ENCODE measurements around the gene LRGUK.
"Not testable (repeated sequence)": the region's sequence is repeated elsewhere in the genome, so short reads cannot be mapped to it uniquely, and the experiment has no call there.

Gene LRGUK

GRCh38 chr7:134186027-134186426, 58.9 kb downstream of the LRGUK start:
- DNase-seq (ENCODE audit: low read depth in 2 of 2): no peak

- DNase-seq (ENCODE audit: low read depth in 2 of 2): no peak
Measured at GRCh38 chr7:134186801-134187200, 59.7 kb downstream of the LRGUK start.

- DNase-seq (ENCODE audit: low read depth in 2 of 2): no peak
Measured at GRCh38 chr7:134187893-134188292, 60.8 kb downstream of the LRGUK start.

- DNase-seq (ENCODE audit: low read depth in 2 of 2): no peak
Measured at GRCh38 chr7:134188311-134188710, 61.2 kb downstream of the LRGUK start.

DNA sequence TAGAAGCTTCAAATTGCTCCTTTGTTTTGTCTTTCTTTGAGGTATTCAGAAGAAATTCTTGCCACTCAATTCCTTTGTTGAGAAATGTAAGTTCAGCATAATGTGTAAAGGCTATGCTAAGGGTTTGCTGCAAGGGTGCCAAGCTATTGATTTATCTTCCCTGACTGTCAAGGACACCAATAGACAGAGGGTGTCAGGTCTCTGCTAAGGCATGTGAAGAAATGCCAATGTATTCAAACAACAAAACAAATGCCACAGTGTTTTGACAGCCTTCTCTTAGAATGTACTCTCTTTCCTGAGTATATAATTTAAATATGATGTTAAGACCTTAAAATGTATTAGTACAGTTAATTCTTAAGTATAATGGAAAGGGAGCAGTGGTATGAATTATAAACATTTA, 62.4 kb downstream of the LRGUK start:
- DNase-seq (ENCODE audit: low read depth in 2 of 2): no peak

DNA sequence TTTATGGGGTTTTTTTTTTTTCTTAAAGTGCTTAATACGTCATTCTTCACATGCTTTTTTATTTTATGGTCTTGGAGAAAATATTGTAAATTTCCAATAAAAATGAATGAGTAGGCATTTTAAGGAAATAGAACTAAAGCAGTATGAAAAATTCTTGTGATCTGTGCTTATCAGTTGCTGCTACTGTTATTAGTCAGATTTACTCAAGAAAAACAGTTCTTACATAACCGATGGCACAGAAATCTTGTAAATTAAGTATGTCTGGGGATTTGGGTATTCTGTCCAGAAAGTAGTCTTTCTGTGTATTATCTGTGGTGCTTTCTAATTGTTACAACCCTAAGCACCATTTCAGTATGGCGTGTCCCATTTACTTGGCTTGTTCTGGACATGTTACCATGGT, 64.7 kb downstream of the LRGUK start:
- no peak for DNase-seq (ENCODE audit: low read depth in 2 of 2)

GRCh38 chr7:134193240-134193639, 66.1 kb downstream of the LRGUK start:
- no peak for DNase-seq (ENCODE audit: low read depth in 2 of 2)

GRCh38 chr7:134195252-134195651, 68.1 kb downstream of the LRGUK start:
- DNase-seq (ENCODE audit: low read depth in 2 of 2): no peak

GRCh38 chr7:134196439-134196838, 69.3 kb downstream of the LRGUK start:
- no peak for DNase-seq (ENCODE audit: low read depth in 2 of 2)

DNA sequence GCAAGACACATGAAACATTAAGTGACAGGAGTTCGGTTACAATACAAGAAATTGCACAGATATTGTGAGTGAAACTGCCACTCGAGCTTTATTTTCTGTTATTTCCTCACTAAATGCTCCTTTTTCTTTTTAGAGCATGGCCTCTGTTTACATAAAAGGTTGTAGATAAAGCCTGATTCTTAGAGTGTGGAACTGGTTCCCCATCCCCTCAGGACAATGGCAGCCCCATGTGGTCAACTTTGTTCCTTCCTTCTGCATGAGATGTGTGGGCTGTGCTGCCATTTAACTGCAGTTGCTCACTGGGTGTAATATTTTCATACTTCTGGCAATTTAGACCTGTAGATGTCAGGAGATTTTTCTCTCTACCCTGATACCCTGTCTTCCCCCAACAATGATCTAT, 70.2 kb downstream of the LRGUK start:
- no peak for DNase-seq (ENCODE audit: low read depth in 2 of 2)

DNA sequence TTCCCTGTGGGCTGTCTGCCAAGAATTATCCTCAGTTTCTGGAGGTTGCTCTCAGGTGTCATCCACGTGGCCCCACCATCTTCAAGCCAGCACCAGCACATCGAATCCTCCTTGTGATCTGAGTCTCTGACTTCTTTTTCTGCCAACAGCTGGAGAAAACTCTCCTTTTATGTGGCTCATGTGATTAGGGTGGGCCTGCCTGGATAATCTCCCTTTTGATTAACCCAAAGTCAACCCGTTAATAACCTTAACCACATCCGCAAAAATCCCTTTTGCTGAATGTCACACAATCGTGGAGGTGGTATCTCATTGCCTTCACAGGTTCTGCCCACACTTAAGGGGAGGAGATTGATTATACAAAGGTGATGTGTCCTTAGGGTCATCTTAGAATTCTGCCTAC, 73.8 kb downstream of the LRGUK start:
- DNase-seq (ENCODE audit: low read depth in 2 of 2): no peak

DNA sequence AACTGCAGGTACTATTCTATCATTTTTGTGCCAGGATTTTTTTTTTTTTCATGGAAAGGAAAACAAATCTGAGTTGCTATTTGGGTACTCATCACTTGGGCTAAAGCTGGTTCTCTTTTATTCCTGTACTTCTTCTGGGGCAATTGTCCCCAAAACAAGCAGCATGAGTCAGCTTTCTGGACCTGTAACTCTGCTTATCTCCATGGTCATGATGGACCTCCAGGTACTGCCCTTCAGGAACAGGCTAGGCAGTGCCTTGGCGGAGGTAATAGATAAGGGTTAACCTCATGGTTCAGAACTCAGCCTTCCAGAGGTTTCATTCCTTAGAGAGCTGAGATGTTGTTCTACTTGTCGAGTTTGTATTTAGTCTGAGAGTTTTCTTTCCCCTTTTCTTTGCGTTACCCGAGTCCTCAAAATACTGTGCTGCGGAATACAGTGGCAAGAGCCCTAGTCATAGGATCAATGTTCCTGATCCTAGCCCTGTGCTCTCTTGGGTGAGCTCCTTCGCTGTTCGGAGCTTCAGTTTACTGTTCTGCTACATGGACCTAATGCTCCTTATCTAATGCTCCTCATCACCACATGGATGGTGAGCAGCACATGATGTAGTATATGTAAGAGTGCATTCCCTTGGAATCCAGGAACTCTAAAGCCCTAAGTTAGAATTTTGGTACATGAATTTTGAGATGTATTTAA, 74.6 kb downstream of the LRGUK start:
- DNase-seq (ENCODE audit: low read depth in 2 of 2): no peak

DNA sequence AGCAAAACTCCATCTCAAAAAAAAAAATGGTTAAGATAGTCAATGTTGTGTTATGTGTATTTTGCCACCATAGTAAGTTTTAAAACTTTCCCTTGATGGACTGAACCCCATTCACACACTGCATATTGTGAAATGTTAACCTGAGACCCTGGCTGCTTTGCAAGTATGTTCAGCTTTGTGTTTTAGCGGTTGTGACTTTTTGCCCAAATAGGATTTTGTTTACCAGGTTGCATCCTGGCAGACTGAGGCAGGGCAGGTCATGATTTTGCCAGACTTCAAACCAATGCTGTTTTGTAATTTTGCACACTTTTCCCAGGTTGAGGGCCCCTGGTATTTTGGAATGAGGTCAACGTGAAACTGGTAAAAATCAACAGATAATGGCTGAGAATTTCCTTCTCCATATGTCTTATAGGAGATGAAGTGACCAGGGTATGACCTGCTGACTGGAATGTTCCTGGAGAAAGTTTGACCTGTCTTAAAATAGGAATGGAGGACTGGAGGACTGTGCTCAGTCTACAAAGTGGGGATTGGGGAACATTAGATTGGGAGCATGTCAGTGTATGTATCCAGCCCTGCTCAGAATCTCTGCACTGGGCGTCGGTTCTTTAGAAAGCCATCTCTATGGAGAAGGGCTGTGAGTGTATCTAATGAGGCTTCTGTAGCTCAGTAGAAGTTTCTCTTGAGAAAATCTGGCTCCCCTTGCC, 76.2 kb downstream of the LRGUK start:
- DNase-seq (ENCODE audit: low read depth in 2 of 2): no peak

DNA sequence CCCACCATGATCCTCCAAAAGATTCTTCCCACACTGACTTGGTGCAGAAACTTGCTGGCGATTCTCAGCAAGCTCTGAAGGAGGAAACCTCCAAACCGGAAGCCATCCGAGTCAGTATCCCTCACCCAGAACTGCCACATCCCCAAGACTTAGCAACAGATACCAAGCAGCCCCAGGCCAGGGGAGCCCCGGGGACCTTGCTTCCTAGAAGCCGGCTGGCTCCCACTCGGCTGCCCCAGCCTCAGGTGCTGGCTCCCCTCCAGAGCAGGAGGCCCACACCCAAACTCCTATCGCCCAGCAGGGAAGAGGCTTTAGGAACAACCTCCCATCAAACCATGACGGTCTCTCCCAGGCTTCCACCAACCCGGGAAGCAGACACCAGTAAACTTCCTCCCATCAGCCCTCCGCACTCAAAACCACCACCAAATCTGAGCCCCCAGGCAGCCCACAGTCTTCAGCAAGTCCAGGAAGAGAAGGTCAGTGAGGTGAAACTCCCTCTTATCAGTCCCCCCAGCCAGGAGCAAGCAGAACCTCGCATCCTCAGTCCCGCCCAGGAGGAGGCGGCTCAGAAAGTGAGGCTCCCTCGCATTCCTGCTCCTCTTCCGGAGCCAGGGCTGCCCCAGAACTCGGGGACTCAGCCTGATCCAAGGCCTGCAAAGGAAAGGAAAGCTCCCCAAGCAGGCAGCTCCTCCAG, 82.3 kb downstream of the LRGUK start:
- no peak for DNase-seq (ENCODE audit: low read depth in 2 of 2)

- no peak for DNase-seq (ENCODE audit: low read depth in 2 of 2)
Measured at GRCh38 chr7:134210227-134210626, 83.1 kb downstream of the LRGUK start.

GRCh38 chr7:134210976-134211663, 84.0 kb downstream of the LRGUK start:
- DNase-seq (ENCODE audit: low read depth in 2 of 2): no peak

GRCh38 chr7:134211817-134212216, 84.7 kb downstream of the LRGUK start:
- DNase-seq (ENCODE audit: low read depth in 2 of 2): no peak

DNA sequence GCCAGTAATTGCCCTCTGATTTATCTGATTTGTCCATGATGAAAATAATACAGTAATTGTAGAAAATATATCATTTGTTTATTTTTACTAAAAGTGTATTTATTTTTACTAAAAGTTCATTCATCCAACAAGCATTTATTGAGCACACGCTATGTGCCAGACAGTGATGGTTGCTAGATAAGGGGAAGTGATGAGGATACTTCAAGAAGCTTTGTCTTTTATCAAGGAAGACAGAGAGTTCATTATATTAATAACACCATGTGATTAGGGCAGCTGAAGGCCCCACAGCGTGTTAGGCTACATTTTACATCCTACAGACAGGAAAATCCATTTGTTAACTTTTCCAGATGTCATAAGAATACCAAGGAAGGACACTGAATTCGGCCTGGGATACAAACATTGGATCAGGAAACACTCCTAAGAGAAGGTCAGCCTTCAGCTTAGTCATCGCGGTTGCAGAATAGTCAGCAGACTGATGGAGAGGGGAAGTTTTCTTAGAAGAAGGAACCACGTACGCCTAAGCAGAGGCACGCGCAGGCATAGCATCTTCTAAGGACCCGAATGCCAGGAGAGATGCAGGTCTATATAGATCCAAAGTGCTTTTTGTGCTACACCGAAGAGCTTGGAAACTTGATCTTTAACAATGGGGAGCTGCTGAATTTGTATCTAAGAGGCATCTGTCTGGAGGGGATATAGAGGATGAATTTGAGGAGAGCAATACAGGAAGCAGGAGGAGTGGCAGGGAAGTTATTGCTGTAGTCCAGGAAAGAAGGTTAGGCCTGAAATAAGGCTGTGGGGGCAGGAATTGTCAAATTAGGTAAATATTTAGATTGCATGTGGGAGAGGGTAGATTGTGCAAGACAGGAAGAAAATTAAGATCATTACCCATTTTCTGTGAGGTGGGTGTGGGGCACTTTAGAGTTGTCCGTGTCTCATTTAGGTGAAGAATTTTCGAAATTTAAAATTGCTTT, 85.7 kb downstream of the LRGUK start:
- no peak for DNase-seq (ENCODE audit: low read depth in 2 of 2)

DNA sequence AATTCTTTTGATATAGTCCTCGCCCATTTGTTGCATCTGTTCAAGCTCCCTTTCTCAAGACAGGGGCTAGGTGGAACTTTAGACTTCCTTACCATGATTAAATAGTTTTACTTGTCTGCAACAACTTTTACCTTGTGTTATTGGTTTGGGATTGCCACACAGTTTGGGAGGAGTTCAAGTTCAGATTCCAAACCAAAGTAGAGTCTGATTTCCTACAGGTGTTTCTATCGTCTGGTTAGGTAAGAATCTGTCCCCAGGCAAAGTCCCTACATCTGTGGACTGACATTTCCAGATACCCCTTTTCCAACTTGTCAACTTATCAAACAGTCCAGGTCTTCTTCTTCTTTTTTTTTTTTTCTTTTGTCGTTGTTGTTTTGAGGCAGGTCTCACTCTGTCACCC, 93.1 kb downstream of the LRGUK start:
- no peak for DNase-seq (ENCODE audit: low read depth in 2 of 2)

DNA sequence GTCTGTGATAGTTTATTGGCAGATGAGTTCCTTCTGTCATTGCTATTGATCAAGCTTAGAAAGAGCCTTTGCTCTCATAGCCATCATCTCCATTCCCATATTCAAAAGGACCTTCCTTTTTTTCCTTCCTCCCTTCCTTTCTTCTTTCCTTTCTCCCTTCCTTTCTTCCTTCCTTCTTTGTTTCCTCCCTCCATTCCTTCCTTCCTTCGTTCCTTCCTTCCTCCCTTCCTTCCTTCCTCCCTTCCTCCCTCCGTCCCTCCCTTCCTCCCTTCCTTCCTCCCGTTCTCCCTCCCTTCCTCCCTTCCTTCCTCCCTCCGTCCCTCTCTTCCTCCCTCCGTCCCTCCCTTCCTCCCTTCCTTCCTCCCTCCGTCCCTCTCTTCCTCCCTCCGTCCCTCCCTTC, 104.2 kb downstream of the LRGUK start:
- not testable (repeated sequence) for DNase-seq (ENCODE audit: low read depth in 2 of 2)

DNA sequence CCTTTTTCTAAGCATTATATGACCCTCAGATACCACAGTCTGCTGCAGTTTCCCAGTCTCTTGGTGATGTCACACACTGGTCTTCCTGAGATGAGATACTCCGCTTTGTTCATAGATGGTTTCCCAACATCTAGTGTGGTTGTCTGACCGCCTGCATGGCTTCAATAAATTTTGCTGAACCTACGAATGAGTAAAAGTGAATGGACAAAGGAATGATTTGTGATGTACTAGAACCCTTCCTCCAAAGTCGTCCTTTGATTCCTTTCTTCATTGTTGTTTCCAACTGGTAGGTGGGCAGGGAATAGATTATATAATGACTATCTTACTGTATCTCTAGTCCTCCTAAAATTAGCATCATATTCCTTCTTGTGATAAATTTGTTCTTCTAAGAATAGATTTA, 107.1 kb downstream of the LRGUK start:
- DNase-seq (ENCODE audit: low read depth in 2 of 2): no peak
